ENCODE measurements around the gene MAMLD1.

GRCh38 chrX:150515801-150516200, 152.7 kb downstream of the MAMLD1 start:
- TF ChIP-seq CTCF (IDR thresholded peaks at IDR 0.05; ENCODE audit: low read depth, low read length, poor library complexity, severe bottlenecking) (no peak), EZH2phosphoT487 (IDR thresholded peaks at IDR 0.05; ENCODE audit: borderline replicate concordance, low read length) (no peak)
